Measurements from ENCODE around the gene VN1R2.
"Not testable (repeated sequence)": the region's sequence is repeated elsewhere in the genome, so short reads cannot be mapped to it uniquely, and the experiment has no call there.

VN1R2 gene, protein sequence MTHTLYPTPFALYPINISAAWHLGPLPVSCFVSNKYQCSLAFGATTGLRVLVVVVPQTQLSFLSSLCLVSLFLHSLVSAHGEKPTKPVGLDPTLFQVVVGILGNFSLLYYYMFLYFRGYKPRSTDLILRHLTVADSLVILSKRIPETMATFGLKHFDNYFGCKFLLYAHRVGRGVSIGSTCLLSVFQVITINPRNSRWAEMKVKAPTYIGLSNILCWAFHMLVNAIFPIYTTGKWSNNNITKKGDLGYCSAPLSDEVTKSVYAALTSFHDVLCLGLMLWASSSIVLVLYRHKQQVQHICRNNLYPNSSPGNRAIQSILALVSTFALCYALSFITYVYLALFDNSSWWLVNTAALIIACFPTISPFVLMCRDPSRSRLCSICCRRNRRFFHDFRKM

DNA sequence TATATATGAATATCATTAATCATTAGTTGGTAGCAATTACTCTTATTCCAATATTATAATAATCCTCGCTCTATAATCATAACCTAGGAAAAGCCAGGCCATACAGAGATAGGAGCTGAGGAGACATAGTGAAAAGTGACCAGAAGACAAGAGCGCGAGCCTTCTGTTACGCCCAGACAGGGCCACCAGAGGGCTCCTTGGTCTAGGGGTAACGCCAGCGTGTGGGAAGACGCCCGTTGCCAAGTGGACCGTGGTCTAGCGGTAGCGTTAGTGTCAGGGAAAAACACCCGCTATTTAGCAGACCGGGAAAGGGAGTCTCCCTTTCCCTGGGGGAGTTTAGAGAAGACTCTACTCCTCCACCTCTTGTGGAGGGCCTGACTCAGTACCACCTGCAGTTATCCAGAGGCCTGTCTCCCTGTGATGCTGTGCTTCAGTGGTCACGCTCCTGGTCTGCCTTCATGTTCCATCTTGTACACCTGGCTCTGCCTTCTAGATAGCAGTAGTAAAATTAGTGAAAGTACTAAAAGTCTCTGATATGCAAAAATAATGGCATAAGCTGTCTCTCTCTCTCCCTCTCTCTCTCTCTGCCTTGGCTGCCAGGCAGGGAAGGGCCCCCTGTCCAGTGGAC is at the start of gene VN1R2:
Gene VN1R2 (plus strand): TSS at position 578 of the 628 bp plus-strand sequence. CDS start 84 bp downstream, outside the sequence.
- not testable (repeated sequence) for H3K4me3 ChIP-seq (ENCODE audit: low read length, poor library complexity, severe bottlenecking); H4K20me1 ChIP-seq (ENCODE audit: insufficient read depth, low read length, poor library complexity, severe bottlenecking); H3K79me2 ChIP-seq (ENCODE audit: insufficient read depth, low read length); H3K9me3 ChIP-seq (ENCODE audit: insufficient read depth, low read depth, low read length); H3F3A ChIP-seq (ENCODE audit: low read depth); H2AFZ ChIP-seq (ENCODE audit: low read length); H3K4me2 ChIP-seq (ENCODE audit: low read depth, low read length, poor library complexity, severe bottlenecking); H3K27me3 ChIP-seq (ENCODE audit: insufficient read depth, low read length, poor library complexity, severe bottlenecking); H3K9ac ChIP-seq (ENCODE audit: low read depth, low read length, poor library complexity, severe bottlenecking); H3K4me1 ChIP-seq (ENCODE audit: insufficient read depth, low read length, poor library complexity, severe bottlenecking); H3K9me2 ChIP-seq (replicated peaks; ENCODE audit: low read depth, low read length); H3K36me3 ChIP-seq (ENCODE audit: insufficient read depth, low read length)

- H3K4me3 ChIP-seq (ENCODE audit: low read length, poor library complexity, severe bottlenecking): not testable (repeated sequence)
- peaks cover 27% of the 10 kb centered on the region; the same call in 1 of the 2 replicates for H3K9me3 ChIP-seq (ENCODE audit: insufficient read depth, low read depth, low read length)
Observed at GRCh38 chr19:53211554-53211953, 46.5 kb upstream of the VN1R2 start.

GRCh38 chr19:53212703-53213320 is 45.3 kb upstream of the VN1R2 start:
- H3K9ac ChIP-seq (ENCODE audit: low read depth, low read length, poor library complexity, severe bottlenecking): no peak overlapping the region
- no peaks in the 10 kb centered on the region for H3F3A ChIP-seq (ENCODE audit: low read depth)
- H2AFZ ChIP-seq (ENCODE audit: low read length): no peak overlapping the region
- H3K9me3 ChIP-seq (ENCODE audit: insufficient read depth, low read depth, low read length): peaks cover 29% of the 10 kb centered on the region; the same call in 1 of the 2 replicates
- H3K4me2 ChIP-seq (ENCODE audit: low read depth, low read length, poor library complexity, severe bottlenecking): no peak overlapping the region
- no peaks in the 10 kb centered on the region for H3K9me2 ChIP-seq (replicated peaks; ENCODE audit: low read depth, low read length)
- no peak overlapping the region for H3K4me3 ChIP-seq (ENCODE audit: low read length, poor library complexity, severe bottlenecking)
- H3K4me1 ChIP-seq (ENCODE audit: insufficient read depth, low read length, poor library complexity, severe bottlenecking): no peaks in the 10 kb centered on the region
- TF ChIP-seq EZH2phosphoT487 (IDR thresholded peaks at IDR 0.05; ENCODE audit: borderline replicate concordance): no peak
- TF ChIP-seq, protein P1, sequence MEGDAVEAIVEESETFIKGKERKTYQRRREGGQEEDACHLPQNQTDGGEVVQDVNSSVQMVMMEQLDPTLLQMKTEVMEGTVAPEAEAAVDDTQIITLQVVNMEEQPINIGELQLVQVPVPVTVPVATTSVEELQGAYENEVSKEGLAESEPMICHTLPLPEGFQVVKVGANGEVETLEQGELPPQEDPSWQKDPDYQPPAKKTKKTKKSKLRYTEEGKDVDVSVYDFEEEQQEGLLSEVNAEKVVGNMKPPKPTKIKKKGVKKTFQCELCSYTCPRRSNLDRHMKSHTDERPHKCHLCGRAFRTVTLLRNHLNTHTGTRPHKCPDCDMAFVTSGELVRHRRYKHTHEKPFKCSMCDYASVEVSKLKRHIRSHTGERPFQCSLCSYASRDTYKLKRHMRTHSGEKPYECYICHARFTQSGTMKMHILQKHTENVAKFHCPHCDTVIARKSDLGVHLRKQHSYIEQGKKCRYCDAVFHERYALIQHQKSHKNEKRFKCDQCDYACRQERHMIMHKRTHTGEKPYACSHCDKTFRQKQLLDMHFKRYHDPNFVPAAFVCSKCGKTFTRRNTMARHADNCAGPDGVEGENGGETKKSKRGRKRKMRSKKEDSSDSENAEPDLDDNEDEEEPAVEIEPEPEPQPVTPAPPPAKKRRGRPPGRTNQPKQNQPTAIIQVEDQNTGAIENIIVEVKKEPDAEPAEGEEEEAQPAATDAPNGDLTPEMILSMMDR (conservative IDR thresholded peaks at IDR 0.05; ENCODE audit: low read length): no peak
- no peaks in the 10 kb centered on the region for H3K36me3 ChIP-seq (ENCODE audit: insufficient read depth, low read length)
- H3K27me3 ChIP-seq (ENCODE audit: insufficient read depth, low read length, poor library complexity, severe bottlenecking): no peaks in the 10 kb centered on the region
- no peaks in the 10 kb centered on the region for H4K20me1 ChIP-seq (ENCODE audit: insufficient read depth, low read length, poor library complexity, severe bottlenecking)
- no peaks in the 10 kb centered on the region for H3K79me2 ChIP-seq (ENCODE audit: insufficient read depth, low read length)

More at GRCh38 chr19:53211554-53211953, 46.5 kb upstream of the VN1R2 start:
- H3K9me2 ChIP-seq (replicated peaks; ENCODE audit: low read depth, low read length); H2AFZ ChIP-seq (ENCODE audit: low read length); H3K4me1 ChIP-seq (ENCODE audit: insufficient read depth, low read length, poor library complexity, severe bottlenecking); H3K36me3 ChIP-seq (ENCODE audit: insufficient read depth, low read length); H3K79me2 ChIP-seq (ENCODE audit: insufficient read depth, low read length); H3K4me2 ChIP-seq (ENCODE audit: low read depth, low read length, poor library complexity, severe bottlenecking); H3F3A ChIP-seq (ENCODE audit: low read depth); H3K9ac ChIP-seq (ENCODE audit: low read depth, low read length, poor library complexity, severe bottlenecking); H3K27me3 ChIP-seq (ENCODE audit: insufficient read depth, low read length, poor library complexity, severe bottlenecking); H4K20me1 ChIP-seq (ENCODE audit: insufficient read depth, low read length, poor library complexity, severe bottlenecking): not testable (repeated sequence)

- H3K79me2 ChIP-seq (ENCODE audit: insufficient read depth, low read length); H3K9ac ChIP-seq (ENCODE audit: low read depth, low read length, poor library complexity, severe bottlenecking); H3K4me1 ChIP-seq (ENCODE audit: insufficient read depth, low read length, poor library complexity, severe bottlenecking); H3K4me2 ChIP-seq (ENCODE audit: low read depth, low read length, poor library complexity, severe bottlenecking); H3F3A ChIP-seq (ENCODE audit: low read depth); H3K4me3 ChIP-seq (ENCODE audit: low read length, poor library complexity, severe bottlenecking); H2AFZ ChIP-seq (ENCODE audit: low read length); H3K27me3 ChIP-seq (ENCODE audit: insufficient read depth, low read length, poor library complexity, severe bottlenecking); H4K20me1 ChIP-seq (ENCODE audit: insufficient read depth, low read length, poor library complexity, severe bottlenecking); H3K9me2 ChIP-seq (replicated peaks; ENCODE audit: low read depth, low read length); H3K36me3 ChIP-seq (ENCODE audit: insufficient read depth, low read length): not testable (repeated sequence)
- H3K9me3 ChIP-seq (ENCODE audit: insufficient read depth, low read depth, low read length): peaks cover 18% of the 10 kb centered on the region; the same call in 1 of the 2 replicates
Observed at GRCh38 chr19:53222716-53223115, 35.4 kb upstream of the VN1R2 start.
